HG02852 (cell line): ENCODE measurements around the gene DPP6.

ENCODE experiments used
- ATAC-seq: cut with Tn5 transposase; IDR thresholded peaks from one replicate; pipeline ENCODE4 v1.9.1; 2021; ENCODE audit warnings: mild to moderate bottlenecking, moderate library complexity; ENCODE audit not compliant: unreplicated experiment

DPP6 gene

GRCh38 chr7:154509192-154509591 lies 457.0 kb downstream of the DPP6 start:
- ATAC-seq: no peak

- ATAC-seq: no peak
Observed at GRCh38 chr7:154512121-154512833, 460.1 kb downstream of the DPP6 start.

- no peak for ATAC-seq
Observed at GRCh38 chr7:154517768-154518167, 465.6 kb downstream of the DPP6 start.

- ATAC-seq: no peak
Observed at GRCh38 chr7:154519229-154519628, 467.0 kb downstream of the DPP6 start.

GRCh38 chr7:154530136-154530535 lies 477.9 kb downstream of the DPP6 start:
- ATAC-seq: no peak

GRCh38 chr7:154532771-154533170 lies 480.6 kb downstream of the DPP6 start:
- no peak for ATAC-seq

GRCh38 chr7:154540596-154540995 lies 488.4 kb downstream of the DPP6 start:
- no peak for ATAC-seq

GRCh38 chr7:154541606-154542005 lies 489.4 kb downstream of the DPP6 start:
- no peak for ATAC-seq

GRCh38 chr7:154546946-154547587 lies 494.9 kb downstream of the DPP6 start:
- no peak for ATAC-seq

GRCh38 chr7:154553711-154554265 lies 501.6 kb downstream of the DPP6 start:
- ATAC-seq: no peak

GRCh38 chr7:154559454-154559853 lies 507.3 kb downstream of the DPP6 start:
- ATAC-seq: no peak

- no peak for ATAC-seq
Observed at GRCh38 chr7:154564676-154565075, 512.5 kb downstream of the DPP6 start.

GRCh38 chr7:154566877-154567276 lies 514.7 kb downstream of the DPP6 start:
- no peak for ATAC-seq

GRCh38 chr7:154568346-154568745 lies 516.1 kb downstream of the DPP6 start:
- no peak for ATAC-seq

- no peak for ATAC-seq
Observed at GRCh38 chr7:154569916-154570315, 517.7 kb downstream of the DPP6 start.

- no peak for ATAC-seq
Observed at GRCh38 chr7:154571772-154572171, 519.6 kb downstream of the DPP6 start.

- no peak for ATAC-seq
Observed at GRCh38 chr7:154574235-154574634, 522.0 kb downstream of the DPP6 start.

- ATAC-seq: no peak
Observed at GRCh38 chr7:154575497-154575896, 523.3 kb downstream of the DPP6 start.

GRCh38 chr7:154576604-154577003 lies 524.4 kb downstream of the DPP6 start:
- no peak for ATAC-seq

- no peak for ATAC-seq
Observed at GRCh38 chr7:154577141-154577873, 525.1 kb downstream of the DPP6 start.

- no peak for ATAC-seq
Observed at GRCh38 chr7:154578336-154578735, 526.1 kb downstream of the DPP6 start.

GRCh38 chr7:154579711-154580110 lies 527.5 kb downstream of the DPP6 start:
- ATAC-seq: no peak
